Left lung (tissue), 10 donors: ENCODE measurements around the gene FER. TPM values are rescaled to one million over a fixed set of nuclear protein-coding genes. Genes with fewer than 3 reads are reported as not detected.

ENCODE experiments used
- ATAC-seq: fragments of 200-7000 bp; cut with Tn5 transposase; one replicate; pipeline ENCODE4 v1.9.1; 2020; ENCODE audit warnings: moderate library complexity
- DNase-seq, 4 donors: peaks; one replicate each; pipeline ENCODE4 v3.0.0-alpha.2; 2013 to 2020
- H3K27ac ChIP-seq, 2 donors: fragments of 200-600 bp; sonication (generic) in 1 of 2; one replicate each; pipeline versions ENCODE4 v1.5.0 to v1.8.0; 2020 to 2021
- H3K27me3 ChIP-seq, 2 donors: fragments of 200-600 bp; sonication (generic) in 1 of 2; one replicate each; pipeline versions ENCODE4 v1.5.0 to v1.8.0; 2020 to 2021
- H3K36me3 ChIP-seq, 2 donors: fragments of 200-600 bp; sonication (generic) in 1 of 2; one replicate each; pipeline versions ENCODE4 v1.5.0 to v1.8.0; 2020 to 2021
- H3K4me1 ChIP-seq, 2 donors: fragments of 200-600 bp; one replicate each; pipeline ENCODE4 v1.8.0; 2021
- H3K4me3 ChIP-seq, 2 donors: fragments of 200-600 bp; sonication (generic) in 1 of 2; one replicate each; pipeline versions ENCODE4 v1.5.0 to v1.8.0; 2020 to 2021; ENCODE audit warnings: mild to moderate bottlenecking in 1 of 2
- H3K9me3 ChIP-seq, 2 donors: fragments of 200-600 bp; sonication (generic) in 1 of 2; one replicate each; pipeline versions ENCODE4 v1.5.0 to v1.8.0; 2020 to 2021
- CTCF ChIP-seq, 2 donors: fragments of 200-600 bp; sonication (generic) in 1 of 2; IDR thresholded peaks; one replicate each; pipeline versions ENCODE4 v1.5.0 to v1.8.0; 2021; ENCODE audit warnings: antibody characterized with exemption in 2 of 2
- intact Hi-C, 2 donors: fragments of 100-400 bp; cut with DNase I; formaldehyde crosslinking; loops; one replicate each; pipeline versions ENCODE4 v1.11.2 to v1.14.2; 2022
- polyA plus RNA-seq, 6 donors: library from polyadenylated mRNA; unstranded; fragments of 120-200 nt; gene quantifications; one replicate each; pipeline ENCODE4 v1.2.1, GENCODE V29; 2013; ENCODE audit not compliant: insufficient read length in 6 of 6
- total RNA-seq, 2 donors: library from RNA; stranded (reverse); fragmentation: NEBNext Ultra II Directional; extraction: Animal tissue kit (Norgen Biotek cat#: 25700); gene quantifications; one replicate each; pipeline ENCODE4 v1.2.1, GENCODE V29; 2021
- donor health status: DM: no; HTN: yes; CAD: no.
- donor health status: DM: no; HTN: no; CAD: no.

Gene FER
- total and polyA plus RNA-seq, 8 donors: 16.6 to 27.0 (median 19.4) TPM

- no peak for TF ChIP-seq CTCF (IDR thresholded peaks at IDR 0.05)
- H3K27me3 ChIP-seq: no peaks in the 10 kb centered on the region
- no peaks in the 10 kb centered on the region for H3K36me3 ChIP-seq
- H3K9me3 ChIP-seq: no peaks in the 10 kb centered on the region
- intact Hi-C loops: no loop called here
- no peak for DNase-seq
- ATAC-seq: no peak
- H3K4me1 ChIP-seq: no peaks in the 10 kb centered on the region
- H3K27ac ChIP-seq: no peak overlapping the region
- H3K4me3 ChIP-seq: no peak overlapping the region
Measured at GRCh38 chr5:109156885-109157284, 409.2 kb downstream of the FER start.

- no peak for DNase-seq
- Histone ChIP-seq H3K9me3 (no peaks in the 10 kb centered on the region), H3K27me3 (no peaks in the 10 kb centered on the region), H3K4me3 (no peak overlapping the region), H3K36me3 (no peaks in the 10 kb centered on the region), H3K4me1 (no peaks in the 10 kb centered on the region), H3K27ac (no peak overlapping the region)
- intact Hi-C loops: no loop called here
- ATAC-seq: no peak
- TF ChIP-seq CTCF (IDR thresholded peaks at IDR 0.05): no peak
Measured at GRCh38 chr5:109160468-109160867, 412.8 kb downstream of the FER start.

GRCh38 chr5:109161914-109162683 is 414.4 kb downstream of the FER start:
- H3K4me3 ChIP-seq: no peak overlapping the region
- no peaks in the 10 kb centered on the region for H3K9me3 ChIP-seq
- no peaks in the 10 kb centered on the region for H3K4me1 ChIP-seq
- TF ChIP-seq CTCF (IDR thresholded peaks at IDR 0.05): no peak
- no peak overlapping the region for H3K27ac ChIP-seq
- ATAC-seq (no peak), DNase-seq (no peak)
- no peaks in the 10 kb centered on the region for H3K36me3 ChIP-seq
- H3K27me3 ChIP-seq: no peaks in the 10 kb centered on the region
- intact Hi-C loops: no loop called here

- Histone ChIP-seq H3K4me1 (no peaks in the 10 kb centered on the region), H3K27ac (no peak overlapping the region), H3K36me3 (no peaks in the 10 kb centered on the region), H3K9me3 (no peaks in the 10 kb centered on the region), H3K27me3 (no peaks in the 10 kb centered on the region), H3K4me3 (no peak overlapping the region)
- DNase-seq: no peak
- TF ChIP-seq CTCF (IDR thresholded peaks at IDR 0.05): no peak
- intact Hi-C loops: no loop called here
- no peak for ATAC-seq
Measured at GRCh38 chr5:109163336-109163735, 415.6 kb downstream of the FER start.

- Histone ChIP-seq H3K4me3 (no peak overlapping the region), H3K9me3 (no peaks in the 10 kb centered on the region), H3K4me1 (no peaks in the 10 kb centered on the region), H3K27me3 (no peaks in the 10 kb centered on the region), H3K36me3 (no peaks in the 10 kb centered on the region), H3K27ac (no peak overlapping the region)
- DNase-seq (no peak), ATAC-seq (no peak)
- no peak for TF ChIP-seq CTCF (IDR thresholded peaks at IDR 0.05)
- intact Hi-C loops: no loop called here
Measured at GRCh38 chr5:109164001-109164400, 416.3 kb downstream of the FER start.
